ENCODE measurements around the gene SHISA6.

SHISA6 gene

DNA sequence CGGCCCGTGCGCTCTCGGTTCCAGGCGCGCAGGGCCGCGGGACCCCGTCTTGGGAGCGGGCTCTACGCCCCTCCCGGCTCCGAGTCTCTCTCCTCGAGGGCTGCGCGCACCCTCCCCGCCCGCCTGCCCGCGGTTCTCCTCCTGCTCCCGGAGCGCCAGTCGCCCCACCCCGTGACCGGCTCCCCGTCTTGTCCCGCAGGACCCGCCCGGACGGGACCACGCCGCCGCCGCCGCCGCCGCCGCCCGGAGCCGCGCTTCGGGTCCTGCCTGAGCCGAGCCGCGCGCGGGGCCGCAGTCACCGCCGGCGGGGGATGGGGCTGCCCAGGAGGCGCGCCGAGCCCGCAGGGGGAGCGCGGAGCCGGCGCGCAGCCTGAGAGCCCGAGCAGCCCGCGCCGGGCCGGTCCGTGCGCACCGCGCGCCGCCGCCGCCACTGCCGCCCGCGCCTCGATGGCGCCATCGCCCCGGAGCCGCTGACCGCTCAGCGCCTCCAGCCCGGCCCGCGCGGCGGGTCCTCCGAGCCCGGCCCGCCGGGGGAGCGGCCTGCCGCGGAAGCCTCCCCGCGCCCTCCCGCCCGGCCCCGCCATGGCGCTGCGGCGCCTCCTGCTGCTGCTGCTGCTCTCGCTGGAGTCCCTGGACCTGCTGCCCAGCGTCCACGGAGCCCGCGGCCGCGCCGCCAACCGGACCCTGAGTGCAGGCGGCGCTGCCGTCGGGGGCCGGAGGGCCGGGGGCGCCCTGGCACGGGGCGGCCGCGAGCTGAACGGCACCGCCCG lies at the start of gene SHISA6:
Gene SHISA6, plus strand, starts transcription at position 373 of the 770 bp plus-strand sequence.
- no peak for DNase-seq

DNA sequence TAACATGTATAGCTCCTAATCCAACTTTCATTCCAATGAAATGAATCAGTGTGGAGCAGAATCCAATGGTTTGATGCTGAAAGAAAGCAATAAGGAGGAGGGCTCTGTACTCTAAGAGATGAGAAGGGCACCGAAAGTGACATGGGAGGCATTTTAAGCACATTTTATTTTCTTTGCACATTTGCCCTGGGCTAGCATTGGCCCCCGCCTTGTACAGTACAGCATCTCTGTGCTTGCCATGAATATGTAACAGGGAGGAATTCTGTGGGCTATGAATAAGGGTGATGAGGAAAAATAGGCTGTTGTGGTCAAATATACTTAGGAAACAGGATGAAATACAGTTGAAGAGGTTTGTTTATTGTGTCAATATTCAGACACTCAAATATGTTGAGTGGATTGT lies 45.2 kb upstream of the SHISA6 start:
- DNase-seq, result no peak

DNA sequence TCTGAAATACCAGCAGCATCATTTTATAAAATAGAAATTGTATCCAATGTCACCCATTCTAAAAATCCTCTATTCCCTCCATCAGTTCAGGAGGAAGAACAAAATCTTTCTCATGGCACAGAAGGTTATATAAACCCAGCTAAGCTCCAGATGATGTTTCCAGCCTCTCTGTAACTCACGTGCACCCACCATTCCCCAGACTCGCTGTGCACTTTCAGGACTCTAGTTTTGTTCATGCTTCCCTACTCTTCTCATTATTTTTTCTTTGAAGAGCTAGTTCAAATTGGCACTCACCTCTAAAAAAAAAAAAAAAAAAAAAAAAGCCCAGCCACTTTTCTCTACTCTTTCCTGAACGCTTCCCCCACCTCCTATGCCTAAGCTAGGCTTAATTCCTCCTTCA lies 36.0 kb upstream of the SHISA6 start:
- DNase-seq, result no peak

- no peak for DNase-seq
These were observed 35.4 kb upstream of the SHISA6 start for GRCh38 chr17:11205659-11206058.

DNA sequence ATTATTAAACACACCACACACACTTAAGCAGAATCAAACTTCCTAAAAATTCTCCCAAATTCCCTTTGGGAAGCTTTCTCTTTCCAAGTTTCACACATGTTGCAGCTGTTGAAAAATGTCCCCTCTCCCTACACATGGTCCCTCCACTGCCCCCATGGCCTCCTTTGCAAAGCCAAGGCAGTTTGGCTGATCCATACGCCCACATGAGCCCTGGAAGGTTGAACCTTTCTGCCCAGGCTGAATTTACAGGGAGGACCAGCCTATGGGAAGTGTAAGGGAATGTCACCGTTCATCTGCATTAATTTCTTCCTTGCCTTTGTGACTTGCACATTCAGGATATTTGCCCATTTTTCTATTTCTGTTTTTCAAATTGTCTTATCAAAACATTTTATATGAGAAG lies 31.1 kb upstream of the SHISA6 start:
- no peak for DNase-seq

- DNase-seq, result no peak
These were observed 28.2 kb upstream of the SHISA6 start for GRCh38 chr17:11212792-11213191.

DNA sequence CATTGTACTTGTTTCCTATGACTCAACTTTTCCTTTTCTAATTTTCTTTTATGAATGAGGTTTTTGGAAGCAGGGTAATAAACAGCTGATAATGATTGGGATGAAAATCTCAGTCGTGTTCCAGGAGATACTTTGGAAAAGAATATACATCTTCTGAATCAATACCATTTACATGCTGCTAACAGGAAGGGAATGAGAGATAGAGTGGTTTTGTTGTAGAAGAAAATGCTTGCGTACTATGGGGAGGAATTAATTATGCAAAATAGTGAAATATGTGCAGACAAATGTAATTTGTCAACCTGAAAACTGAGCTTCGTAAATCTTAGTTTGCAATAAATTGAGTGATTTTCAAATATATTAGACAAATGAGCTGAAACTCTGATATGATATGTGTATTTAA lies 24.0 kb upstream of the SHISA6 start:
- DNase-seq, result no peak

GRCh38 chr17:11221196-11221595 lies 19.8 kb upstream of the SHISA6 start:
- no peak for DNase-seq

DNA sequence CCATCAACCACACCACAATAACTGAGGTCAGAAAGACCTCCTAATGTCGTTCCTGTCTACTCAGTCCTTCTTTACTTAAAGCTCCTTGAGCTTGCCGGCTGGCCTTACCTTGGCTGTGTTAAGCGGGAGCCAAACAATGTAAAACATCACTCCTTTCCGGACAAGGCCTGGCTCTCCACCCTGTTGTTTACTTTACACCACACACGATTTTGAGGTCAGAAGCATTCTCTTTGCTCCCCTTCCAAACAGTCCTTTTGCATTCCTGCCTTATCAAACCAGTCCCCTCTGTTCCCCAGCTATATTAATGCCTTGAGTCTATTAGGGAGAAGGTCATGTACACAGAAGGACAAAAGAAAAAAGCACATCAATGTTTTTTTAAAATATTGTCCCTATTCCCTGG lies 19.3 kb upstream of the SHISA6 start:
- DNase-seq, result no peak

- DNase-seq, result no peak
These were observed 2.3 kb upstream of the SHISA6 start for GRCh38 chr17:11238705-11239104.

DNA sequence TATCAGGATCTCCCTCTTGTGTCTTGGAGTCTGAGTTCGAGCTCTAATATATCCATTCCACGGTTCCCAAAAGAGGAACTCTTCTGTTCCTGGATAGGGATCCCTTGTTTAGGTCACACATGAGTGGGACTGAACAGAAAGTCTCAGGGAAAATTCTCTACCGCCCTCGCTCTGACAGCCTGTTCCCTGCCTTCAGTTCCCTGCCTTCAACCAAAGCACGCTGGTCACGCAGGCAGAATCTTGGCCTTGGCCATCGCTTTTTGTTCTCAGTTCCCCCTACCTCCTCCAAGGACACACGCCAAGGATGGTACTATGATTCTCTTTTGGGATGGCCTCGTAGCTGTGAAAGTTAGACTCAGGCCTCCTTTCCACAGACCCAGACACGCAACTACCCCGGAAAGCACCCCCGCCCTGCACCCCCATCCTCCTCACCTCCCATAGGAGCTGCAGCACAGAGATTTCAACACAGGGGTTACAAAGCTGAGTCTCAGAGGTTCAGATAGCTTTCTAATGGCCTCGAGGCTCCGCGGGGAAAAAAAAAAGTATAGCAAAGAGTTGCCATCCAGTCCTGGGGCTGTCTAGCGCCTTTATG lies 1.5 kb upstream of the SHISA6 start:
- DNase-seq, result no peak

GRCh38 chr17:11240041-11240840 lies 772 bp upstream of the SHISA6 start:
- DNase-seq, result peak; percentile 2

DNA sequence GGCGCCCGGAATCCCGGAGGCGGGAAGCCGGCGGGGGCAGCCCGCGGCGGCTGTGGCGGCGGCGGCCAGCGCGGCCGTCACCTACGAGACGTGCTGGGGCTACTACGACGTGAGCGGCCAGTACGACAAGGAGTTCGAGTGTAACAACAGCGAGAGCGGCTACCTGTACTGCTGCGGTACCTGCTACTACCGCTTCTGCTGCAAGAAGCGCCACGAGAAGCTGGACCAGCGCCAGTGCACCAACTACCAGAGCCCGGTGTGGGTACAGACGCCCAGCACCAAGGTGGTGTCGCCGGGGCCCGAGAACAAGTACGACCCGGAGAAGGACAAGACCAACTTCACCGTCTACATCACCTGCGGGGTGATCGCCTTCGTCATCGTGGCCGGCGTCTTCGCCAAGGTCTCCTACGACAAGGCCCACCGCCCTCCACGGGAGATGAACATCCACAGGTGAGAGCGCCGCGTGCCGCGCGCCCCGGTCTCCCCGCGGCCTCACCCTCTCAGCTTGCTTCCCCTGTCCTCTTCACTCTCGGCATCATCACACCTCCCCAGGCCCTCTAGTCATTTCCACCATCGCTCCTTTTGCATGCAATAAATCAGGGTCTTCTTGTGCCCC lies 706 bp downstream of the SHISA6 start:
- peak; percentile 3 for DNase-seq

DNA sequence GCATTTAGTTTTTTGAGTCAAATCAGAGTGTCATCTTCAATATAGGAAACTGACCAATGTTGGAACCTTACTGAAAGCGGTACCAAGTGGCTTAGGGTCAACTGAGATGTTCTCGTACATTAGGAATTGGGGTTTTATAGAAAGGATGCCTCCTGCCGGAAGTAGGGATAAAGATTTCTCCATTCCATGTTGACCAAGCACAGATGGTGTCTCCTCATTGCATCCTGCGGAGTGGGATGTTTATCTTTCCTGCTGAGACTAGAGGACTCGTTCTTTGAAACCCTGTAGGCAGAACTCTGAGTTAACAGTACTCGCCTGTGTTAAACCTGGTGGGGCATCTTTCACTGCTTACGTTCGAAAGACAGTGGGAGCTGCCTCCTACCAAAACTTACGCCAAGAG lies 1.4 kb downstream of the SHISA6 start:
- DNase-seq, result no peak

DNA sequence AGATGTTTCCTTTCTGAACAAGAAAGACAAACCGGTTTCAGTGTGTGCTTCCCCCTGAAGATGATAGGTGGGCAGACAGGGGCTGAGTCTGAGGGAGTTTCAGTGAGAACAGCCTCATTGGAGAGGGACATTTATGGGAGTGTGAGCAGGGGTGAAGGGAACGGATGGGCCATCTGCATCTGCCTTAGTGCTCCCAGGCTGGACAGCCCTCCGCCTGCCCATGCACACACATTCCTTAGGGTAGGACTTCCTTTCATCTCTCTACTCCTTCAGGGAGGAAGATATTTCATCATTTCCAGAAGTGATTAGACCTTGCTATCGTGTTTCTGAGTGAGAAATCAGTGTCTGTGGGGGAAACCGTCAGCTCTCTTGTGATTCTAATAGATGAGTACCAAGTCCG lies 3.8 kb downstream of the SHISA6 start:
- no peak for DNase-seq

- DNase-seq, result no peak
These were observed 4.2 kb downstream of the SHISA6 start for GRCh38 chr17:11245187-11245586.

- DNase-seq, result no peak
These were observed 4.8 kb downstream of the SHISA6 start for GRCh38 chr17:11245791-11246190.

- no peak for DNase-seq
These were observed 9.1 kb downstream of the SHISA6 start for GRCh38 chr17:11250161-11250560.

GRCh38 chr17:11251561-11252107 lies 10.6 kb downstream of the SHISA6 start:
- DNase-seq, result no peak

DNA sequence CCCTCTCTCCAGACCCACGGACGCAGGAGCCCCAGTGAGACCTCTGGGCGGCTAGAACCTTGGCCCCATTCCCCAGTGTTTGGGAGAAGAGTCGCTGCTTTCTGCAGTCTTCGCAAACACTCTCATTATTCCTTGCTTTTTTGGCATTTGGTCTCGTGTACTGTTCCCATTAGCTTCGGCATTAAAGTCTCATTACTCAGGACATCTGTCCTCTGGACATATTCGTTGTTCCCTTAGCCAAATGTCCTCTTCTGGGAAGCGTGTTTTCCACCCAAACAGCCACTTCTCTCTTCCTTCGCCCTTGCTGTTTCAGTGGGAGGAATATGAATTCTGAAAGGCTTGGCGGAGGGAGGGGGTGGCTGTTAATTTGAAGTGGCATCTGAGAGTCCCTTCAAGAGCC lies 11.1 kb downstream of the SHISA6 start:
- DNase-seq, result no peak

DNA sequence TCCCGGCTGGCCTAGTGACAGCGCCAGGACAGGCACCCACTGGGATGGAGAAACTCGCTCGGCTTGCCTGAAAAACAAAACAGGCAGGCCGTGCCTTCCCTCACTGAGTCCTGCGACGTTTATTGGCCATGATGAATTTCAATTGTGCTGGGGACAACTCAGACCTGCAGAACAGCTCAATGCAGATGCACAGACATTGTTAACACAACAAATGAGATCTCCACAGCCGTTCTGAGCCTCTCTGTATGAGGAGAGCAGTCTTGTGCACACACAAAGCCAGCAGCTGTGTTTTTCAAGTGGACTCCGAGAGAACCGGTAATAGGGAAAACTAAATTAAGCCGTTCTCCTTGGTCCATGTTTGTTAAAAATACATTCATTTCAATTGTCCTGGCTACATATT lies 15.9 kb downstream of the SHISA6 start:
- DNase-seq, result no peak

- DNase-seq, result peak; percentile 24
These were observed 23.3 kb downstream of the SHISA6 start for GRCh38 chr17:11264183-11264871.
